Measurements from ENCODE around the gene SPRED1. TPM values are rescaled to one million over a fixed set of nuclear protein-coding genes. Genes with fewer than 3 reads are reported as not detected.
"Not testable (repeated sequence)": the region's sequence is repeated elsewhere in the genome, so short reads cannot be mapped to it uniquely, and the experiment has no call there.

Gene SPRED1
- total and polyA plus RNA-seq, 9 of the 15 experiments (the other 6 are each of a cell fraction or from before 2014, with no cell fraction given), result 2.8 to 17.4 (median 7.9) TPM

- intact Hi-C loops (cut with micrococcal nuclease); BruUV-seq (replicated peaks); H3K9me3 ChIP-seq (replicated peaks; ENCODE audit: control insufficient read depth, insufficient read depth, low read depth, low read length); H3K4me3 ChIP-seq; H2AFZ ChIP-seq (ENCODE audit: low read depth, low read length); DNase-seq (ENCODE audit: extremely low read depth in 1 of 4, low spot score in 3 of 4); H4K20me1 ChIP-seq (replicated peaks; ENCODE audit: control insufficient read depth, insufficient read depth, low read length); H3K9me1 ChIP-seq (ENCODE audit: control insufficient read depth, insufficient read depth, low read length); H3K4me1 ChIP-seq (replicated peaks in 1 of 2; ENCODE audit: control insufficient read depth in 2 of 2, insufficient read depth in 2 of 2, low read length in 2 of 2); H3K27me3 ChIP-seq (ENCODE audit: control insufficient read depth in 2 of 2, insufficient read depth in 2 of 2, low read length in 2 of 2); ATAC-seq; in situ Hi-C loops (cut with MboI); CTCF ChIA-PET (ENCODE audit: low intra/inter-chr PET ratio); H3K27ac ChIP-seq (ENCODE audit: extremely low read depth, low read depth, low read length); FAIRE-seq; H3K9ac ChIP-seq (ENCODE audit: insufficient read depth in 1 of 2, low read depth in 2 of 2, low read length in 2 of 2); H3K4me2 ChIP-seq (ENCODE audit: insufficient read depth, low read length); H3K36me3 ChIP-seq (ENCODE audit: control insufficient read depth, insufficient read depth, low read length): not testable (repeated sequence)
- POLR2A ChIA-PET, result interaction anchor here (1.0 kb wide), 1 partner anchor 13 kb away, joined by 3 read pairs; no protein-coding TSS in a partner anchor
- H3K79me2 ChIP-seq (ENCODE audit: control insufficient read depth, insufficient read depth, low read length), result peaks cover 89% of the 10 kb centered on the region
- 0% methylated on average over 1 of the region's 1 CpG for WGBS (ENCODE audit: insufficient coverage, low coverage, missing lambda C conversion rate)
- TF ChIP-seq ZNF146 (CRISPR knock-in tag; IDR thresholded peaks at IDR 0.05; ENCODE audit: unreplicated experiment), result peak; percentile 54
Observed at GRCh38 chr15:38277281-38277680, 24.6 kb downstream of the SPRED1 start.

GRCh38 chr15:38281031-38281430 lies 28.4 kb downstream of the SPRED1 start:
- H3K27ac ChIP-seq (ENCODE audit: extremely low read depth, low read depth, low read length), result no peak overlapping the region
- no peak for ATAC-seq
- TF ChIP-seq YBX1 (IDR thresholded peaks at IDR 0.05) (no peak), HDAC6 (IDR thresholded peaks at IDR 0.05; ENCODE audit: low read depth, low read length) (no peak), NR2C2 (CRISPR knock-in tag; IDR thresholded peaks at IDR 0.05) (no peak), NR2C2 (tag; IDR thresholded peaks at IDR 0.05) (no peak), KAT2B (IDR thresholded peaks at IDR 0.05; ENCODE audit: low read depth, low read length) (no peak), ZNF830 (CRISPR knock-in tag; IDR thresholded peaks at IDR 0.05) (no peak), ZNF184 (CRISPR knock-in tag; IDR thresholded peaks at IDR 0.05) (no peak), CREM (IDR thresholded peaks at IDR 0.05; ENCODE audit: low read depth) (no peak), MCM7 (IDR thresholded peaks at IDR 0.05) (no peak), ZNF133 (CRISPR knock-in tag; IDR thresholded peaks at IDR 0.05) (no peak)
- POLR2A ChIA-PET, result interaction anchor here (0.8 to 1.5 kb wide), 3 partner anchors 9 to 18 kb away, joined by 3 read pairs; no protein-coding TSS in a partner anchor
- no peaks in the 10 kb centered on the region for H3K4me1 ChIP-seq (replicated peaks in 1 of 2; ENCODE audit: control insufficient read depth in 2 of 2, insufficient read depth in 2 of 2, low read length in 2 of 2)
- 92% methylated on average over 1 of the region's 1 CpG for WGBS (ENCODE audit: insufficient coverage, low coverage, missing lambda C conversion rate)
- H3K9me1 ChIP-seq (ENCODE audit: control insufficient read depth, insufficient read depth, low read length), result no peaks in the 10 kb centered on the region
- CTCF ChIA-PET (ENCODE audit: low intra/inter-chr PET ratio), result no interaction called here
- no peak overlapping the region for H3K9ac ChIP-seq (ENCODE audit: insufficient read depth in 1 of 2, low read depth in 2 of 2, low read length in 2 of 2)
- H4K20me1 ChIP-seq (replicated peaks; ENCODE audit: control insufficient read depth, insufficient read depth, low read length), result no peaks in the 10 kb centered on the region
- in situ Hi-C loops (cut with MboI) (no loop called here), intact Hi-C loops (cut with micrococcal nuclease) (no loop called here)
- no peaks in the 10 kb centered on the region for H3K9me3 ChIP-seq (replicated peaks; ENCODE audit: control insufficient read depth, insufficient read depth, low read depth, low read length)
- DNase-seq (ENCODE audit: extremely low read depth in 1 of 4, low spot score in 3 of 4), result no peak
- no peaks in the 10 kb centered on the region for H3K36me3 ChIP-seq (ENCODE audit: control insufficient read depth, insufficient read depth, low read length)
- BruUV-seq (replicated peaks), result no TSS peak
- H3K4me2 ChIP-seq (ENCODE audit: insufficient read depth, low read length), result no peak overlapping the region
- H3K4me3 ChIP-seq, result no peak overlapping the region
- peaks cover 91% of the 10 kb centered on the region for H3K79me2 ChIP-seq (ENCODE audit: control insufficient read depth, insufficient read depth, low read length)
- no peak overlapping the region for H2AFZ ChIP-seq (ENCODE audit: low read depth, low read length)
- no peaks in the 10 kb centered on the region for H3K27me3 ChIP-seq (ENCODE audit: control insufficient read depth in 2 of 2, insufficient read depth in 2 of 2, low read length in 2 of 2)
- FAIRE-seq, result no peak
